Esophagus squamous epithelium (tissue), 4 donors: ENCODE measurements around the gene ZNF358.

Experiments
- POLR2A ChIP-seq, 4 donors: fragments of 450-650 bp; IDR thresholded peaks; one replicate each; pipeline ENCODE4 v1.6.1; 2017; ENCODE audit warnings: antibody characterized with exemption in 4 of 4, mild to moderate bottlenecking in 4 of 4, moderate library complexity in 3 of 4
- TF ChIP-seq, protein P1 (sequence below), 6 experiments: fragments of 450-650 bp in 4 of 6; fragments of 200-600 bp in 2 of 6; sonication (generic) in 2 of 6; IDR thresholded peaks; one replicate each; pipeline ENCODE4 v1.5.1; 2016 to 2019; ENCODE audit warnings: antibody characterized with exemption in 6 of 6, mild to moderate bottlenecking in 4 of 6, moderate library complexity in 4 of 6

- TF ChIP-seq, protein P1, sequence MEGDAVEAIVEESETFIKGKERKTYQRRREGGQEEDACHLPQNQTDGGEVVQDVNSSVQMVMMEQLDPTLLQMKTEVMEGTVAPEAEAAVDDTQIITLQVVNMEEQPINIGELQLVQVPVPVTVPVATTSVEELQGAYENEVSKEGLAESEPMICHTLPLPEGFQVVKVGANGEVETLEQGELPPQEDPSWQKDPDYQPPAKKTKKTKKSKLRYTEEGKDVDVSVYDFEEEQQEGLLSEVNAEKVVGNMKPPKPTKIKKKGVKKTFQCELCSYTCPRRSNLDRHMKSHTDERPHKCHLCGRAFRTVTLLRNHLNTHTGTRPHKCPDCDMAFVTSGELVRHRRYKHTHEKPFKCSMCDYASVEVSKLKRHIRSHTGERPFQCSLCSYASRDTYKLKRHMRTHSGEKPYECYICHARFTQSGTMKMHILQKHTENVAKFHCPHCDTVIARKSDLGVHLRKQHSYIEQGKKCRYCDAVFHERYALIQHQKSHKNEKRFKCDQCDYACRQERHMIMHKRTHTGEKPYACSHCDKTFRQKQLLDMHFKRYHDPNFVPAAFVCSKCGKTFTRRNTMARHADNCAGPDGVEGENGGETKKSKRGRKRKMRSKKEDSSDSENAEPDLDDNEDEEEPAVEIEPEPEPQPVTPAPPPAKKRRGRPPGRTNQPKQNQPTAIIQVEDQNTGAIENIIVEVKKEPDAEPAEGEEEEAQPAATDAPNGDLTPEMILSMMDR (IDR thresholded peaks at IDR 0.05) = no peak
- TF ChIP-seq POLR2A (IDR thresholded peaks at IDR 0.05) = no peak
Observed at GRCh38 chr19:7476777-7477494, 39.0 kb upstream of the ZNF358 start.
